GM18858 (cell line): Measurements from ENCODE around the gene HEPN1.
A peak's percentile ranks its signal among the peaks of the same experiment; 100 is the strongest.

Source experiments
- ATAC-seq: cut with Tn5 transposase; IDR thresholded peaks from one replicate; pipeline ENCODE4 v1.9.1; 2021; ENCODE audit not compliant: unreplicated experiment

Gene HEPN1

DNA sequence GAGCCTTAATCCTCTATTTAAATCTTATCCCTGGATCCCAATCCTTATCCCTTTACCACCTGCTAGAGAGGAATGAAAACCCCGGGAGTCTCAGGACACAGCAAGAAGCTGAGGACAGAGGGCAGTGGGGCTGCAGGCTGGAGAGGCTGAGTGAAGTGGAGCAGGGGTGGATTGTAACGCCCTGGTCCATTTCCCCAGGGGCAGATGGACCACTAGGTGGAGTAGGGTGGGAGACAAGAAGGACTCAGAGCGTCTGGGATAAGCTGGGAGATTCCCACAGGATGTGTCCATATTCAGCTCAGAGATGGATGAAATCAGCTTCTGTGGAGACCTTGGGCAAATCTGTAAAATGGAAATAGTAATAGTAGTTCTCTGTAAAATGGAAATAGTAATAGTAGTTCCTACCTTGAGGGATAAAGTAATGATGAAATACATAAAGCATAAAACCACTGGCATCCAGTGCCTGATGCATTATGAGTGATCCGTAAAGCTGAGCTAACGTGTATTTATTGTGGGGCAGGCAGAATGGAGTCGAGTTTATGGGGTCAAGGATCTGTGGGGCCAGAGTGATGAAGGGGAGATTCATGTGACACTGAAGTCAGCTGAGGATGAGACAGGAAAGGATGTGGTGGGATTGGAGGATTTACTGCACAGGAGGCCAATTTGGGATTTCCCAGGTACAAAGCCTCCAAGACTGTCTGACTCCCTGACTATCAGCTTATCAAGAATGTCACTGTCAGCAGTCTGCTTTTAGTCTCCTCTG is 19.5 kb upstream of the HEPN1 start:
- no peak for ATAC-seq

DNA sequence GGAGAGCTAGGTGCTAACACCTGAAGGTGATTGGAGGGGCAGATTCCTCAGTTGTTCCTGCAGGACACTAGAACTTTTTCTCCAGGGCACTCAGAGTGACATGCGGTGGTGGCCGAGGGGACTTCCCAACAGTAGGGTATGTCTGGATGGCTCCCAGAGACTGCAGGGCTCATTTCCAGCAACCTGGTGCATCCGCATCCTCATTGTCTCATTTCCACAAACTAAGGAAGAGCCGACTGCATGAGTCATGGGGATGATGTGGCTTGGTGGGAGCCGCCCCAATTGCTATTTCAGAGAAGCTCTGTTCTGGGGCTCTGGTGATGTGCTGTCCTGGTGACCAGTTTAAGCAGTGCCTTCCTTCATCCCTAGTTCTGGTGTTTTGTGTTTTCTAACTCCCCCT is 18.6 kb upstream of the HEPN1 start:
- ATAC-seq, result no peak

DNA sequence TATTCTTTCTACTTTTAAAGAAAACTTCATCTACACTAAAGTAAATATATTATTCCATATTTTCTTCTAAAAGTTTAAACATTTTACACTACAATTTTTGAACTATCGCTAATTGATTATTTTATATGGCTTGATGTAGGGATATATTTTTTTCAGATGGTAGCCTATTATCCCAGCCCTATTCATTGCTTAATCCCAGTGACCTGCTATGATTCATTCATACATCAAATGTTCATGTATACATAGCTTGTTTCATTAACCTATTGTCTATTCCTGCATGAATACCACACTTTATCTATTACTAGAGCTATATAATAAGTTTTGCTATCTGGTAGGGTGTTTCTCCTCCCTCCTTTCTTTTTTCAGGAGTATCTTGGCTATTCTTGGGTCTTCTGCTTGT is 16.4 kb upstream of the HEPN1 start:
- no peak for ATAC-seq

DNA sequence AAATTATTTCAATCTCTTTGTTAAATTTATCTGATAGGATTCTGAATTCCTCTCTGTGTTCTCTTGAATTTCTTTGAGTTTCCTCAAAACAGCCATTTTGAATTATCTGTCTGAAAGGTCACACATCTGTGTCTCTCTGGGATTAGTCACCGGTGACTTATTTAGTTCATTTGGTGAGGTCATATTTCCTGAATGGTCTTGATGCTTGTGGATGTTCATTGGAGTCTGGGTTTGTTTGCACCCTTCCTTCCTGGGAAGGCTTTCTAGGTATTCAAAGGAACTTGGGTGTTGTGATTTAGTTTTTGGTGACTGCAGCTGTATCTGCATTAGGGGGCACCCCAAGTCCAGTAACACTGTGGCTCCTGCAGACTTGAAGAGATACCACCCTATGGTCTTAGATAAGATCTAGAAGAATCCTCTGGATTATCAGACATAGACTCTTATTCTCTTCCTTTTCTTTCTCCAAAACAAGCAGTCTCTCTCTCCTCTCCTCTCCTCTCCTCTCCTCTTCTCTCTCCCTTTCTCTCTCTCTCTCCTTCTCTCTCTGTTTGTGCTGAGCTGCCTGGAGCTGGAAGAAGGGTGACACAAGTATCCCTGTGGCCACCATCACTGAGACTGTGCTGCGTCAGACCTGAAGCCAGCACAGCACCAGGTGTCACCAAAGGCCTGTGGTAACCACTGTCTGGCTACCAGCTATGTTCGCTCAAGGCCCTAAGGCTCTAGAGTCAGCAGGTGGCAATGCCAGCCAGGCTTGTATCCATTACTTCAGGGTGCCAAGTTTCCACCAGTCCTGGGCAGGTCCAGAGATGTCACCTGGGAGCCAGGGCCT is 3.3 kb upstream of the HEPN1 start:
- no peak for ATAC-seq

DNA sequence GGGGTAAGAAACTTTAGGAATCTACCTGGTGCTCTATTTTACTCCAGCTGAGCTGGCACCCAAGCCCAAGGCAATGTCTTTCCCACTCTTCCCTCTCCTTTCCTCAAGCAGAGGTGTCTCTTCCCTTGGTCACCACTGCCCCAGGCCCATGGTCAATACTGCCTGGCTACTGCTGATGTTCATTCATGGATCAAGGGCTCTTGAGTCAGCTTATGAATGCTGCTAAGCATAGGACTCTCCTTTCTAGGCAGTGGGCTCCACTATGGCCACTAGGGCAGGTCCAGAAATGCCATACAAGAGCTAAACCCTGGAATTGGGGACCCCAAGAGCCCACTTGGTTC is 2.7 kb upstream of the HEPN1 start:
- no peak for ATAC-seq

DNA sequence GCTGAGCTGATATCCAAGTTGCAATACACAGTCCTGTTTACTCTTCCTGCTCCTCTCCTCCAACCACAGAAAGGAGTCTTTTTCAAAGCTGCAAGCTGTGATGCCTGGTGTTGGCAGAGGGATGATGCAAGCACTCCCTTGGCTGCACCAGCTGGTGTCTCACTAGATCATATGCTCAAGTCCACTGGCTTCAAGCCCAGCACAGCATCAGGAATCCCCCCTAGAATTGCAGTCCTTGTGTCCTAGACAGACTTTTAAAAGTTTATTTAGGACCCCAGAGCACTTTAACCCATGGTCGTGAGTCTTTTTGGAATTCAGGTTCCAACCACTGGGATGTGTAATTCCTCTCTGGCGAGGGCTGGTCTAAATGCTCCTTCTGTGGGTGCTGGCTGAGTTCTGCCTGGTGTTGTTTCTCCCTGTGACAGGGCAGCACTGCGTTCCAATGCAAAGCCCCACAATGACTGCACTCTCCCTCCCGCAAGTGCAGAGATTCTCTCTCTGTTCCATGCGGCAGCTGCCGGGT is 1.9 kb upstream of the HEPN1 start:
- no peak for ATAC-seq

DNA sequence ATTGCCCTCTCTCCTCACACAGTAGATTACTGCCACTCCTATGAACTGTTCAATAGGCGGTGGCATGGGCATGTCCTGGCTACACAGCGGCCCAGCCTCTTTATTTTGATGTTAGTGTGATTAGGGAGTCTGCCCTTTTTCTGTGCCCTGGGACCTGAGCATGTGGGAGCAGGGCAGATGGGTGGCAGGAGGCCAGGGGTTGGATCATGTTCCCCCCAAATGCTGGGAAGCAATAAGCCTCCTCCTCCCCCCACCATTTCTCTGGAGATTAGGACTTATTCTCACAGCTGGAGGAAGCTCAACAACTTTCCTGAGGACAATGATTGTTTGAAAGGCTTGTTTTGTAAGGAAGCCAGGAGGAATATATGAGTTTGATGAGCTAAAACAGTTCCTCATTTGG is 848 bp downstream of the HEPN1 start:
- no peak for ATAC-seq

DNA sequence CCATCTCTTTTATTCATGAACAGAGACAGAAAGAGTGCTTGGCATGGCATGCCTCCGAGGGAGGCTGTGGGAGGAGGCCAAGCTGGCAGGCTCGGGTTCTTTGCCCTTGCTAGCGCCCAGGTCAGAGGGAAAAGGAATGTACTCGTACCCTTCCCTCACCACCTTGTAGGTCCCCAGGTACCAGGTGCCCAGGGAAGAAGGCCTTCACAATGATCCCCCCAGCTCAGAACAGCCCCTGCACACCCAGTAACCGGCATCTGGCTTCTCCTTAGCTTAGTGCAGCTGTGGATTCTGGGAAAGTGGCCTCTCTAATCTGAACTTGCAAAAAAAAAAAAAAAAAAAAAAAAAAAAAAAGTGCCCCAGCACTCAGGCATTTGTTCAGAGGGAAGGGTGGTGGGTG is 1.3 kb downstream of the HEPN1 start:
- no peak for ATAC-seq

DNA sequence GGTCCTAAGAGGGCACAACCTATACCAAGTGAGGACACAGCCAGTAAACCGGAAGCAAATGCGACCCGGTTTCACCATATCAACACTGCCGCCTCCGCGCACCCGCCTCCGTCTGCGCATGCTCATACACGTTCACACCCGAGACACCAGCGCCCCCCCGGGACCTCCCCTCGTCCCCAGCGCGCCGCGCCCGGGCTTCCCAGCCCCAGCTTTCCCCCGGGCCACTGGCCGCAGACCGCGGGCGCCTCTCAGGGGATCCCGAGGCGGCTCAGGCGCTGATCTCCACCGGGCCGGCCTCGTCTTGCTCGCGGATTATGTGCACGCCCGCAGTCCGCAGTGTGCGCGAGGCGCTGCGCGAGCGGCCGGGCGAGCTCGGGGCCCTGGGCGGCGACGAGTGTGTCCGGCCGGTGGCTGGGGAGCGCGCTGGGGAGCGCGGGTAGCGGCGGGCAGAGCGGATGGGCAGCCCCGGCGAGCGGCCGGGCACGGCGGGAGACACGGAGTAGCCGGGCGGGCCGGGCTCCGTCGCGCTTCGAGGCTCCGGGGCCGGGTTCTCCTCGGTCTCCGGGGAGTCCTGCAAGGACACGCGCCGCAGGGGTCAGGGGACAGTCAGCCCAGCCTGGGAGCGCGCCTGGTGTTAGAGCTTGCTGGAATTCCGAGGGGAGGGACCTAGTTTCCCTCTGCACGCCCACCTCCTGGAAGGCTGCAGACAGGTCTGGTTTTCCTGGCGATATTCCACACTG is 2.0 kb downstream of the HEPN1 start:
- no peak for ATAC-seq

DNA sequence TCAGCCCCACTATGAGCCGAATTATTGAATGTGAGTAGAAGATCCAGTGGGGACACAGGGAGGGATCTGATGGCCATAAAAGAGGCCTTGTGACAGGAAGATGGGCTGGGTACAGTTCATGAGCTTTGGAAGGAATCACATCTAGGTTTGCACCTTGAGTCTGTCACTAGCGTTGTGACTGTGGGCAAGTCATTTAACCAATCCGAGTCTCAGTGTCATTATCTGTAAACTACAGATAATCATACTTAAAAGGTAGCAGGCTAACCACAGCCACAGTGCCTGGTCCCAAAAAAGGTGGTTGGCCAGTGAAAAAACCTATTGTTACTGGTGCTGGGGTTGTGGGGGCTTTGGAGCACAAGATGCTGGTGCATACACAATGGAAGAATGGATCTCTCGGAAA is 3.8 kb downstream of the HEPN1 start:
- ATAC-seq, result no peak

DNA sequence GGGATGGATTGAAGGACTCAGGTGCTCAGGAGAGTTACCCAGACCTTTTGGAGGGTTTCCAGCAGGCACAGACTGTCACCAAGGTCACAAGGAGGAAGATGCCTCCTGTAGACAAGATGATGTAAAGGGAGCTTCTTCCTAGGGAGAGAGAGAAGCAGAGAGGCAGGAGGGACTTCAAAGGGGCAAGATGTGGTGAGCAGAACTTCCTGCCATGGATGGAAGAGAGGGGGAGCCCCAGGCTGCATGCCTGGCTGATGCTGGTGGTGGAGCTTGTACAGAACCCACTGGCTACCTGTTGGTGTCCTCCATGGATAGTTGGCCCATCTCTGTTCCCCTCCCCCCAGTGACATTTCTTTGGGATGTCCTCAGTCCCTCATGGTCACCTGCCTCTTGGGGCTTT is 4.2 kb downstream of the HEPN1 start:
- ATAC-seq, result no peak

DNA sequence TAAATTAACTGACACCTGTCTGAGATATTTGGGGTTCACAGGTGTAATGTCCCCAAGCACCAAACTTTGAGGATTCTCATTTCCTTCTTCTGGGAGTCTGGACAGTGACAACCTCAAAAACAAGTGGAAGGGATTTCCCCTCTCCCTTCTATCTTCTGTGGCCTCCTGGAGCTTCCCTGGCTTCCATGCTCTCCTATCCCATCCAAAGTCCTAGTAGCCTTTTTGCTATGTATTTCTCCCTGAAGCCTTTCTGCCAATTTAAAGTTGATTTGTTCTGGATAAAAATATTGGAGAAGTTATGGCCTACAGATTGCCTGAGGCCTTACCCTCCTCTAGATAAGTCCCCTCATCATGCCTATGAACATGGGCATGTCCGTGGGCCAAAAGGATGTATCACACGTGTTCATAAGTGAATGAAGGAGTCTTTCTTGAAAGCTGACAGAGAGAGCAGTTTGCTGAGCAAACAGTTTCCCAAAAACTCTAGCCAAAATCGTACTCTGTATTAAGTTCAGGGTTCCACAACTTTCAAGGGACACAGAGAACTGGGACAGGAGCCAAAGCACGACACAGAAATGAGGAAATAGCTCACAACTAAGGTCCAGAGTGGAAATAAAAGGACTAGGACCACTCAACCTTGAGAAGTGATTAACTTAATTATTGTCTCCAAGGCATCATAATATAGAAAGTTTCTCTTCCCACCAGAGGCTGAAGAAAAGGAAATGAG is 10.1 kb downstream of the HEPN1 start:
- ATAC-seq, result no peak

DNA sequence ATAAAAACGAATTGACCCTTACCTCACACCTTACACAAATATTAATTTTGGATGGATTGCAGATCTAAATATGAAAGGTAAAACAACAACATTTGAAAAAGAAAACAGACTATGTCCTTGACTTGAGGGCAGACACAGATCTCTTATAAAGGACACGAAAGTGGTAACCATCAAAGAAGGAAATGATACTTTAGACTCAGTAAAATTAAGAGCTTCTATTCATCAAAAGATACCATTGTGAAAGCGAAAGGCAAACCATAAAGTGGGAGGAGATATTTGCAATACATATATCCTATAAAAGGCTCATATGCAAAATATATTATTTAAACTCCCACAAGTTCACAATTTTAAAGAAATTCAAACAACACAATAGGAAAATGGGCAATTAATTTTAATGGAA is 11.7 kb downstream of the HEPN1 start:
- ATAC-seq, result peak; percentile 80

DNA sequence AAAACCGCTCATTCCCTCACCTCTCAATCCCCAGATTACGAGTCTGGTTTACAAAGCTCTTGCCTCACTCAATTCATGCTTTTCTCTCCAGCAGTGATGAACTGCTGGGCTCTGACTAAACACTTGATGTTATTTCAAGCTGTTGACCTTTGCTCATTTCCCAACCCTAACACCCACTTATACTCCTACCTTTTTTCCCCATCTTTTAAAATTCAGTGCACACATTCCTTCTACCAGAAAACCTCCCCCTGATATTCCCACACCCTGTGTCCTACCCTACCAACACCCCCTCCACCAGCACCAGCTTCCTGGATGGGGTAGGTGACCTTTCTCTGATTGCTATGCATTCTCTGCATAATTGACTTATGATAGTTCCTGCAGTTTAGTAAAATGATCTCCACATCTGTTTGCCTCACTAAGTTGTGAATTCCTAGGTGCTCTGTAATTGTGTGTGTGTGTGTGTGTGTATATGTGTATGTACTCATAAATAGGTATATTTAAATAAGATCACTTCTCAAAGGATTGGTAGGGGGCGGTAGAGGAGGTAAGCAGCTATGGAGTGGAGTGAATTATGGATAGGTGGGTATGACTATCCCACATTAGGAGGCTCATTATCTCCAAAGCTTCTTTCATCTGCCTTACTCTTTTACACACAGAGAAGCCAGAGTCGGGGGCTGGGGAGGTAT is 16.0 kb downstream of the HEPN1 start:
- ATAC-seq, result no peak

DNA sequence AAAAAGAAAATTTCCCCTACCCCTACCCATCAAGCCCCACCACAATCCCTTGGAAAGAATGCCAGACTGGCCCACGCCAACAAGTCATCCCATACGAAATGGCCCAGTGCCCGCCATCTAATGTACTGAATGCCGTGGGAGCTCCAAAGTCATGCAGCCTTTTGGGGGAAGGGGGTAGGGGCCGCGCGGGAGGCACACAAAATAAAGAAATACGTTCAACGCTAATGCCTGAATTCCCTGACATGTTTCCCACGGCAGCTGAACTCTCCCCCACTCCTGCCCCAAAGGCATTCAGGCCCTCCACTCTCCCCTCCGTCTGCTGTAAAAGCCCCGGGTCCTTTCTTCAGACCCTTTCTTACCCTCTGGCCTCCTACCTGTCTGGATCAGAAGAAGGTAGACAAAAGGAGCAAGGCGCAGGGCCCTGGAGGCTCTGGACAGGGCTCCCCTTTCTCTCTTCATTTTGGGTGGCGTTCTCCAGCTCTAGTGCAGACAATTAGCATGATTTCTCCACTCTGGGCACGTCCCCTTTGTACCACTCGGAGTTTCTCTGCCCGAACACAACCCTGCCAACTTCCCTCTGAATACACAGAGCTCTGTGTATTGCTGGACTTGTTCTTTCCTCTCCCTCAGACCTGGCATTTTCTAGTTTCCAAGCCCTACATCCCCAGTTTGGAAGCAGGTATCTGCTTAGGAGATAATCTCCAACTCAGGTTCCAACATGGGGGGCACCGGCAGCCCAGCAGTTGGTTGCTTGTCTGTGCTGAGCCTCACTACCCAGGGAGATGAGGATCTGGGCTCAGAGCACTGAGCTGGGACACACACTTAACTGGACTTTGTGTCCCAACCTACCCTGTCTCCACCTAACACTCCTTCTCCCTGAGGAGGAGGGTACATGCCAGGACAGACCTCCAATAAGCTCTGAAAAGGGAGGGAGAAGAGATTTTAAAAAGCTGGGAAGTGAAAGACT is 16.8 kb downstream of the HEPN1 start, which contains the start of gene HEPACAM:
Gene HEPACAM (minus strand): TSS at position 500 of the 967 bp plus-strand sequence. CDS start 41 bp downstream, at position 459.
- no peak for ATAC-seq

DNA sequence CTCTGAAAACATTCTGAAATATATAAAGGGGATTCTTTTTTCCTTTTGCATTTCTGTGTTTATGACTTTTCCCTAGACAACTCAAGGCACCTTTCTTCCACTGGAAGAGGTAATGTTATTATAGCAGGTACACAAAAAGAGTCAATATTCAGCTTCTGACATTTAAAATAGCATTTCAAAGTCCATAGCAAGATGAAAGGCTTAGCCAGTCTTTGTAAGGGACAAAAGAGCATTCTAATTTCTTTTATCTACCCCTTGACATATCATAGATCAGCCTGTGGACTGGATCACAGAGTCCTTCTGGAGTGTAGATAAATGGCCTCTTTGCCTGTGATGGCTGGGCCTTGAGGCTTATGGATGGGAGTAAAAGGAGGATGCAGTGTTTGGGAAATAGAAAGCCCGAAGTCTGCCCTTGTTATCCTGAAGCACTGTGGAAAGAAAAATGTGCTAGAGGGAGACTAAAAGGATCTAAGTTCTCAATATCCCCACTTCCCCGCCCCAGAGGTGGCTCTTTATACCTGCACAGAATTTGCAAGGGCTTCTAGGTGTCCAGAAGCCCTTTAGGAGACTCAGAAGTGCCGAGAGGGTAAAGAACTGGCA is 18.4 kb downstream of the HEPN1 start:
- ATAC-seq, result no peak

DNA sequence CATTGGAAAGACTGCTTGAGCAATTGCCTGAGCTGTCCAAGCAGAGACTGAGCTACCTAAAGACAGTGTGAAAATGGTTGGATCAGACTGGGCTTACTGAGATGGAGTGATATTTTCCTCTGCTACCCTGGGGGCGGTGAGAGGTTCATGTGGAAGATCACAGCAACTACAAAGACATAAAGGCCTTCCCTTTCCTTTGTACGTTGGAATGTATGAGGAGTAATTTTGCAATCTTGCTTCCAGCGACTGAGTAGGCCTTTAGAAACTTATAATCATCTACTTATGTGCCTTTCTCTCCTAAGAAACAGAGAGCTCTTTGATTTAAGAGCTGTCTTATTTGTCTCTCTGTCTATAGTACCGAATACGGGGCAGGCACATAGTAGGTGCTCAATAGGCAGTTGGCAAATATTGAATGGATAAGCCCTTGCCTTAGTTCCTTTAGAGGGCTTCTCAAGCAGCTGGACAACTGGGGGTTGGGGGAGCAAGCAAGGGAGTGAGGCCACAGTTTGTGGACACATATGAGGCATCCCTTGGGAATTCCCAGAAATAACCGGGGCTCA is 19.2 kb downstream of the HEPN1 start:
- no peak for ATAC-seq

DNA sequence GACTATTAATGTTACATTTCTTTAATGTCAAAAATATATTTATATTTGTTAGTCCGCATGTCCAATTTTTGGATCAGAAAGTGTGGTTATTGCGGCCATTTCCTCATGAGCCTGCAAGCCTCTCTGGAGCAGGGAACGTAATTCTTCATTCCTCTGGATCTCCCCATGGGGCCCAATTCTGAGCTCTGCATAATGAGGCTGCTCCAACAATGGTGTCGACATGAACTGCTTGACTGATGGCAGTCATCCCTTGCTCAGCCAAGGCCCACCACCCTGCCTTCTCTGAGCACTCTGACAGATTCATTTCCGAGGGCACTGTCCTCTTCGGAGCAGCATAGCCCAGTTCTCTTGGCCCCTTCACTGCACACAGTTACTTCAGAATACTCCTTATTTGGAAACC is 19.9 kb downstream of the HEPN1 start:
- no peak for ATAC-seq
